CD4-positive, alpha-beta T cell treated with Interferon gamma for 1 hour (primary cell): ENCODE measurements around the gene ANKRD30B.
"Not testable (repeated sequence)": the region's sequence is repeated elsewhere in the genome, so short reads cannot be mapped to it uniquely, and the experiment has no call there.

ENCODE experiments used
- DNase-seq: peaks from one replicate; pipeline ENCODE4 v3.0.0-alpha.2; 2020

ANKRD30B gene

GRCh38 chr18:14855634-14856033, 107.7 kb downstream of the ANKRD30B start:
- not testable (repeated sequence) for DNase-seq

- not testable (repeated sequence) for DNase-seq
These were observed 108.3 kb downstream of the ANKRD30B start for GRCh38 chr18:14856256-14856655.

- DNase-seq = not testable (repeated sequence)
These were observed 110.5 kb downstream of the ANKRD30B start for GRCh38 chr18:14858514-14858913.

- DNase-seq = not testable (repeated sequence)
These were observed 112.0 kb downstream of the ANKRD30B start for GRCh38 chr18:14859995-14860394.

- DNase-seq = not testable (repeated sequence)
These were observed 118.5 kb downstream of the ANKRD30B start for GRCh38 chr18:14866426-14866825.

GRCh38 chr18:14867988-14868387, 120.0 kb downstream of the ANKRD30B start:
- not testable (repeated sequence) for DNase-seq

- not testable (repeated sequence) for DNase-seq
These were observed 120.9 kb downstream of the ANKRD30B start for GRCh38 chr18:14868825-14869224.

GRCh38 chr18:14878826-14879225, 130.9 kb downstream of the ANKRD30B start:
- not testable (repeated sequence) for DNase-seq

GRCh38 chr18:14900435-14900834, 152.5 kb downstream of the ANKRD30B start:
- DNase-seq = no peak
